Fibroblast of pulmonary artery (primary cell): ENCODE data around the gene EPN2.

Source experiments
- DNase-seq: peaks from one replicate; pipeline ENCODE4 v3.0.0-alpha.2; 2010; ENCODE audit warnings: low read depth
- H3K4me3 ChIP-seq: replicated peaks from 2 replicates; pipeline ENCODE4 v1.5.1; 2011; ENCODE audit warnings: low read depth, mild to moderate bottlenecking, control low read depth, low read length, moderate library complexity
- TF ChIP-seq, protein P1 (sequence below): IDR thresholded peaks from 2 replicates; pipeline ENCODE4 v1.5.1; 2011; ENCODE audit warnings: mild to moderate bottlenecking, control low read depth, low read length, inconsistent platforms; ENCODE audit errors: missing control alignments

The EPN2 gene

DNA sequence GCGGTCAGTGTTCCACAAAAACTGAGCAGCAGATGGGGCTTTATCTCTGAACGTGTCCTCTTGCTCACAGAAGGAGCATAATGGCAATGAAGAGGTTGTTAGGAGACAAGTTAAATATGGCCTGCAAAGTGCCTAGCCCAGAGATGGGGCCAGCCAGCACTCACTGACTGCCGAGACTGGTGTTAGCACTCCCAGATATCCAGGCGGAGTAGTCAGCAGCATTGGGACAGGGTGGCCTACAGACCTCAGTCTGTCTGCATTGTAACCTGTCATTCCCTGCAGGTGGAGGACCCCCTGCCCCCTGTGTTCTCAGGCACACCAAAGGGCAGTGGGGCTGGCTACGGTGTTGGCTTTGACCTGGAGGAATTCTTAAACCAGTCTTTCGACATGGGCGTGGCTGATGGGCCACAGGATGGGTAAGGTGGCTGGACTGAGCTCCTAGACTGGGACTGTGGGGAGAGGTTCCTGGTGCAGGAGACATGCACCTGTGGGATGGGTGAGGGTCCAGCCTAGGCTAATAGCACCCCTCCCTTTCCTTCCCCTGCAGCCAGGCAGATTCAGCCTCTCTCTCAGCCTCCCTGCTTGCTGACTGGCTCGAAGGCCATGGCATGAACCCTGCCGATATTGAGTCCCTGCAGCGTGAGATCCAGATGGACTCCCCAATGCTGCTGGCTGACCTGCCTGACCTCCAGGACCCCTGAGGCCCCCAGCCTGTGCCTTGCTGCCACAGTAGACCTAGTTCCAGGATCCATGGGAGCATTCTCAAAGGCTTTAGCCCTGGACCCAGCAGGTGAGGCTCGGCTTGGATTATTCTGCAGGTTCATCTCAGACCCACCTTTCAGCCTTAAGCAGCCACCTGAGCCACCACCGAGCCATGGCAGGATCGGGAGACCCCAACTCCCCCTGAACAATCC, 145.6 kb downstream of the EPN2 start:
- DNase-seq = no peak
- H3K4me3 ChIP-seq = no peak overlapping the region
- TF ChIP-seq, protein P1, sequence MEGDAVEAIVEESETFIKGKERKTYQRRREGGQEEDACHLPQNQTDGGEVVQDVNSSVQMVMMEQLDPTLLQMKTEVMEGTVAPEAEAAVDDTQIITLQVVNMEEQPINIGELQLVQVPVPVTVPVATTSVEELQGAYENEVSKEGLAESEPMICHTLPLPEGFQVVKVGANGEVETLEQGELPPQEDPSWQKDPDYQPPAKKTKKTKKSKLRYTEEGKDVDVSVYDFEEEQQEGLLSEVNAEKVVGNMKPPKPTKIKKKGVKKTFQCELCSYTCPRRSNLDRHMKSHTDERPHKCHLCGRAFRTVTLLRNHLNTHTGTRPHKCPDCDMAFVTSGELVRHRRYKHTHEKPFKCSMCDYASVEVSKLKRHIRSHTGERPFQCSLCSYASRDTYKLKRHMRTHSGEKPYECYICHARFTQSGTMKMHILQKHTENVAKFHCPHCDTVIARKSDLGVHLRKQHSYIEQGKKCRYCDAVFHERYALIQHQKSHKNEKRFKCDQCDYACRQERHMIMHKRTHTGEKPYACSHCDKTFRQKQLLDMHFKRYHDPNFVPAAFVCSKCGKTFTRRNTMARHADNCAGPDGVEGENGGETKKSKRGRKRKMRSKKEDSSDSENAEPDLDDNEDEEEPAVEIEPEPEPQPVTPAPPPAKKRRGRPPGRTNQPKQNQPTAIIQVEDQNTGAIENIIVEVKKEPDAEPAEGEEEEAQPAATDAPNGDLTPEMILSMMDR = no peak

DNA sequence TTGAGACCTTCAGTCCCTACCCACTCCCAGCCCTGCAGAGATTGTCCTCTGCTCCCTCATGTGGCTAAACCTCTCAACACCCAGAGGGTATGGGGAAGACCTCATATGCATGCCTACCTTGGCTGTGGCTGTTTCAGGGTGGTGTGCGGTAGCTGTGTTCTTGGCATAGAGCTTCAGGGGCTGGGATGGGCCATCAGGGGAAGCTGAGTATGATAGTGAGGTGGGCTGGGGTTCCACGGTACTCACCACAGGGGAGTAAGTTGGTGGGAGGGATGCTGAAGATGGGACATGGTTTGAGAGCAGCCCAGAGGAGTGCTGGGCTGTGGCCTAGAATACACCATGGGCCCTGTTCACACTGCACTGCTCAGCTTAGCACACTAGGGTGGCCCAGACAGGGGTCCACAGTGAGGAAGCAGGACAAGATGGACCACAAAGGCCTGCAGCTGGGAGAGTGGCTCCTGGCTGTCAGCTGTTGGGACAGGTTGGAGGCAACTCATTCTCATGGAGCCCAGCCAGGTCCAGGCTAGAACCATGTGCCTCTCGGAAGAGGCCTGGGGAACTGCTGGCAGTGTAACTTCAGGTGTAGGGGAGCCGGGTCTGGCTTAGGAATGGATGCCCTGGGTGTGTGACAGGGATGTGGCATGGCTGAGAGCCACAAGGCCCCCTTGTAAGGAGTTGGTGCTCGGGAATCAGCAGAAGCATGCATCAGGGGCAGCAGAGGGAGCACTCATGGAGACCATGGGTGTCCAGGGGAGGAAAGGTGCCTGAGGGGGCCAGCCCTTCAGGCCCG, 146.7 kb downstream of the EPN2 start:
- TF ChIP-seq, protein P1 = no peak
- DNase-seq = no peak
- H3K4me3 ChIP-seq = no peak overlapping the region

GRCh38 chr17:19384723-19385391, 147.7 kb downstream of the EPN2 start:
- peak; percentile 96 for DNase-seq
- H3K4me3 ChIP-seq = peak overlapping the region; percentile 58
- TF ChIP-seq, protein P1 = no peak

- peak overlapping the region; percentile 58 for H3K4me3 ChIP-seq
- TF ChIP-seq, protein P1 = no peak
- DNase-seq = no peak
Measured at GRCh38 chr17:19385521-19385983, 148.4 kb downstream of the EPN2 start.
